Astrocyte (in vitro differentiated cells and primary cell): ENCODE data around the gene SCAPER.

Source experiments
- CTCF ChIP-seq: IDR thresholded peaks from 2 replicates; pipeline ENCODE4 v1.5.1; 2011; ENCODE audit warnings: low read depth, mild to moderate bottlenecking, inconsistent platforms, low read length, moderate library complexity; ENCODE audit not compliant: insufficient read depth
- EZH2 ChIP-seq: IDR thresholded peaks from 2 replicates; pipeline ENCODE4 v1.6.1; 2012; ENCODE audit warnings: mild to moderate bottlenecking, low read length, inconsistent platforms; ENCODE audit not compliant: insufficient read depth

GRCh38 chr15:76354823-76355440, 550.2 kb downstream of the SCAPER start:
- no peak for TF ChIP-seq CTCF
- no peak for TF ChIP-seq EZH2
